ENCODE data around the gene FKBP9.

- TF ChIP-seq CTCF (optimal IDR thresholded peaks at IDR 0.05 in 1 of 3, IDR thresholded peaks at IDR 0.05 in 1 of 3, conservative IDR thresholded peaks at IDR 0.05 in 1 of 3; ENCODE audit: extremely low read depth in 1 of 3, insufficient read depth in 2 of 3, low read length in 3 of 3) (peak in 2 of 3 experiments; percentile 31 to 51), EZH2 (IDR thresholded peaks at IDR 0.05; ENCODE audit: low read length) (no peak)
These were observed 93.5 kb downstream of the FKBP9 start for GRCh38 chr7:33050535-33051318.

Measured in keratinocyte (primary cell).